SHP77 treated with DMSO at 0.1 percent for 48 hours (cell line): ENCODE data around the gene VPS13C.

ENCODE experiments used
- DNase-seq: peaks from one replicate; lab custom pipeline; 2025; lab: John Stamatoyannopoulos, UW

VPS13C gene

DNA sequence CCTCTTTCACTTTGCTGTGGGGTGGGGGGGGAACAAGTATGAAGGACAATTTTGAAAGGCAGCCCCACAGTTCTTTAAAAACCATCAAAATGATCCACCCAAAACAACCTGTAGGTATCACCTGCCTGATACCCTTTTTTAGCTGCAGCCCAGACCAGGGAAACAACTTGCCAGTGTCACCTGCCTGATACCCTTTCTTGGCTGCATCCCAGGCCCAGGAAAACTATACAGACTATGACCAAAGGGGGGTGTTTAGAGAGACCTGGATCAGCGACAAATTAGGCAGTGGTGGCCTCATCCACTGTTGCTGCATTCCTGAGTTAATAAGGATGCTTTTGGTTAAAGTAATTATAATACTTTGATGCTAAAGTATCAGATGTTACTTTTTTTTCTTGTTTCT is 122.0 kb downstream of the VPS13C start:
- DNase-seq, result no peak

DNA sequence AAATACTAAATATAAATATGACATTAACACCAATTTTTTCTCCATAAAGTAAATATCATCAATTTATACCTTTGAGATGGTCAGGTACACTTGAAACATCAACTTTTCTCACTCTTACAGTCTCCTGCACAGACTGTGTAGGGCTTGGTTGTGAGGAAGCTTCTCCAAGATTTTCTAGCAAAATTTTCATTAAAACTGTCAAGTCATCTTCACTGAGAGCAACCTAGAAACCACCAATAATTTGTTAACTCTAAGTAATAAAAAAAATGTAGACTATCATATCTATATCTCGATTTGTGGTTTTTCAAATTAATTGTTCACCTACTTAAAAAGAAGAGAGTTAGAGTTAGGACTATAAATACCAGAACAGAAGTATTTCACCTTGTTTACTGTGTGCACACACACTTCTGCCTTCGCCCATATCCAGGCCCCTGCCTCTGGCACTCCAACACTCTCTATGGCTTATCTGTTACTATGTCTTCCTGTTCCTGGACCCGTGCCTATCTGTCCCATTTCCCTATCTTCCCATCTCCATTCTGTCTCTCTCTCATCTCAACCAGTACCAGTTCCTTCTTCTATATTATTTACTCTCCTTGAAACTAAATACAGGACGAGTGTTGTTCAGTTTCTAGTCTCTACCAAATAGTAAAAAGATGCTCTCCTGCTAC is 123.6 kb downstream of the VPS13C start:
- no peak for DNase-seq

DNA sequence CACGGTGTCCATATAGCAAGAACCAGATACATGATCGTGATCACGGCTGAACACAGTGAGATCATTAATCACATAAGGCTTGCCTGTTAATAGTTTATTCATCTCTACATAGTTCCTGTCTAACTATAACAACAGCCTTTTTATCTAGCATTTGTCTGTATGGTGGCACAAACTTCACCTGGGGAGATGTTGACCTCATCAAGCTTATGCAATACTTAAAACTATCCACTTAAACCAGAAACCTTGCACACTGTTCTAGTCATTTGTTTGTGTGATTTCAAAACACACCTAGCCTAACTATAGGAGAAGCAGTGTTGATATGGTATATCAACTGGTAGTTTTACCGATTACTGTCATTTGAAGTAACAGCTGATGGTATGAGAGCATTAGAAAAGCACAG is 124.8 kb downstream of the VPS13C start:
- DNase-seq, result no peak

DNA sequence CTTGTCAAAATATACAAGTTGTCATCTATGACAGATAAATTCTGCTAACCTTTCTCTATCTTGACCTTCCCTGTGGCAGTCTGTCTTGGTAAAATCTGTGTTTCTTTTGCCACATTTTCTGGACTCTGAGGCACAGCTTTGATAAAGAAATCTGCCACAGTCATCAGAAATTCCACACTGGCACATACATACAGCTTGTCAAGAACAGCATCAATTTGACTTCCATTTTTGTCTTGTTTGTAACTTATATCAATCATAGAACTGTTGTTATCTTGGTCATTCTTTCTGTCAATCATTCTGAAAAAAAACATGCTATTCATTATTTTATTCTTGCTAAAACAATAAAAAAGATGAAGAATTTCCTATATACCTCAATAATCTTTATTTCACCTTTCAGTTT is 130.8 kb downstream of the VPS13C start:
- DNase-seq, result no peak

DNA sequence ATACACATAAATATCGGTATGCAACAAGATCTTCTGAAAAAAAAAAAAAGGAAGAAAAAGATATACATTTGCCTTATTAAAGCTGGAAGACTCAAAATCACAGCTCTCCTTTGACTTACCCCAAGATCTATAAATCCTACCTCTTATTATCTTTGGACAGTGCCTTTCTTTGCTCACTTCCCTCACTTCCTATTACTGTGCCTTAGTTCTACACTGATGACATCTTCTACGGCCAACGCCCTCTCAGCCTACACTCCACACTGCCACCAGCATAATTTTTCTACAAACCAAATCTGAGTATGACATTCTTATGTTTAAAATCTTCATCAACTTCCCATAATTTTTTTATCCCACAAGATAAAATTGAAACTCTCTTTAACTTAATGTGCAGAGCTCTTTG is 137.1 kb downstream of the VPS13C start:
- no peak for DNase-seq

DNA sequence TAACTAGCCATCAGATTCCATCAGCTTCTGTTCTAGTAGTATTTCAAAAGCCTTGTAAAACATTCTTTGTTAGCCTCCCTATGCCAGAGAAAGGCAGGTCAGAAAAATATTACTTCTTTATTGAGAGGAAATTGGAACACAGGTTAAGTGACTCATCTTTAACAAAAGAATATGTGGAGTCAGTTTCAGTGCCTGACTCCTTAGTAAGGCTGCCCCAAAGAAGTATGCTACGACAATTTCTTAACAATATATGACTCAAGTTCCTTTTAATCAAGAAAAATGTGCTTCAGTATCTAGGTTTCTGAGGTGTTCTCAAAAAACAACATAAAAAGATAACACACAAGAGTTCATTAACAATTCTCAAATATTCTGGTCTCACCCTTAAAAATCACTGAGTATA is 139.2 kb downstream of the VPS13C start:
- no peak for DNase-seq

DNA sequence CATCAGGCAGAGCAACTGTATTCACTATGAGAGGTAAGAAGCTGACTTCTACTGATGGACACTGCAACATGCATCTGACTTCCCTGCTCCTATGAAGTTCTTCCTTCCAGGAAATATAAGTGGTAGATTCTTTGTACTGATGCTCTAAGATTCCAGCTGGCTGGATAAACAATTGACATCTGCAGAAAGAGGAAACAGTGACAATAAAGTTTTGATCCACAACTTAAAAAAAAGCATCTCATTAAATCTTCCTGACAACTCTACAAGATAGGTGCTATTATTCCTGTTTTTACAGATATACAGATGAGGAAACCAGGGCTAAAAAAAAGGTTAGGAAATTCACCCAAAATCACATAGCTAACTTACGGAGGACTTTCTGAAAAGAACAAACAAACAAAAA is 142.8 kb downstream of the VPS13C start:
- DNase-seq, result no peak

DNA sequence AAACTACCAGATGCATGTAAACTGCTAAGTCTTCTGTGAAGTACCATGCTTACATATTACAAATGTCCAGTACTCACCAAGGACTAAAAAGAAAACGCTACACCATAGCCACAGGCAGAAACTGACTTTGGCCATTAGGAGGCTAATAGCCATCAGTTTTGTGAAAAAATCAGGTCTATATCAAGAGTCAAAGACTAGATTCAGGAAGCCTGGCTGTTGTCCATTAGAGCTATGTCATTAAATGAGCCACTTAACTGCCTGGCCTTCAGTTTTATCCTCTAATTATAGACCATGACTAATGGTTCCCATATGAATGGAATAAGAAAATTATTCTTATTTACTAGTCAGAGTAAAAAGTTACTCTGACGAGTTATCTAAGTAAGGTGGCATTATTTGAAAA is 144.1 kb downstream of the VPS13C start:
- no peak for DNase-seq

DNA sequence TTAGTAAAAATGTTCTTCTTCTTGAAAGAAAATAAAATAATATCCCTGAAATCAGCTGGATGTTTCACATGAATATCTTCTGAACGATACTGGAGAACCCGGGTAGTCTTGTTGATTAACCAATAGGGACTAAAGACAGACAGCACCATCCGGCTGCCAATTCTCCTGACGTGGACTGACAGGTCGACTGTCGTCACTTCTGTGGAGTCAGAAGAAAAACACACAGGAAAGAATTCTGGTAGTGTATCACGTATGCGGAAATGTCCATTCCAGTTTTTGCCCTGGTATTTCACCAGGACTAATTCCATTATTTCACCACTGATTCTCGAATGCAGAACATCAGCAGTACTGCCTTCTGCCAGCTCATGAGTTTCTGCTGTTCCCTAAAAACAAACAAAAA is 144.6 kb downstream of the VPS13C start:
- DNase-seq, result no peak

DNA sequence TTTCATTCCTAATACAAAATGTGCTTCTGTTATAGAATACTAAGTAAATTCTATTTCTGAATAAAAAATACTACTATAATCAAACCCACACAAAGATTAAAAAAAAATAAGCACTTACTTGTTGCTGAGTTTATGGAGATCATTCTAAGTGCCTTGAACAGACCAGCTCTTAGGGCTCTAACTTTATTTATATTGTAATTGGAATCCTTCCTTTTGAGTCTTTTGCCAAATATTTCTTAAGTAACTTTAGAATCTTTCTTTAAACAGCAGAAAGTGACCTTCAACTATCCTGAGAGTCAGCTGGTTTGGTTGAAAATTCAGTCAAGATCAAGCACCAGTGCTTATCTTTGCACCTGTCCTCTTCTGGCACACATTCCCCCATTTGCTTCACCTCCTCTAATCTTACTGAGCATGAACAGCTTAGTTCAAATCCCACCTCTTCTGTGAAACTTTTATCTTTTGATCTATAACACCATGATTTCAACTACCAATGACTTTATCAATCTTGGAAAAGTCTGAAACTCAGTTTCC is 149.3 kb downstream of the VPS13C start:
- no peak for DNase-seq

DNA sequence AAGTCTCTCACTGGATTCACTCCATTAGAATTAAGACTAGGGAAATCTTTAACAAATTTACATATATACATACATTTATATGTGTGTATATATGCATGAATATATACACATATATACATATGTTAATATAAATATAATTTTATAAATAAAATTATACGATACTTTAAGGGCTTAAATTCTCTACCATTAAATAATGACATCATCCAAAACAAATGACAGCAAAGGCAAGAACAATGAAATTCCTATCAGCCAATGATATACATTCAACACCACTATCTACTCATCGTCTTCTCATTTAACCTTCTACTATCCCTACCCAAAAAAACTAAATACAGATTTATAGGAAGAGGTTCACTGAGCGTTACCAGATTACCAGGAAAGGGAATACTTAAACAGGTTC is 152.0 kb downstream of the VPS13C start:
- DNase-seq, result no peak

DNA sequence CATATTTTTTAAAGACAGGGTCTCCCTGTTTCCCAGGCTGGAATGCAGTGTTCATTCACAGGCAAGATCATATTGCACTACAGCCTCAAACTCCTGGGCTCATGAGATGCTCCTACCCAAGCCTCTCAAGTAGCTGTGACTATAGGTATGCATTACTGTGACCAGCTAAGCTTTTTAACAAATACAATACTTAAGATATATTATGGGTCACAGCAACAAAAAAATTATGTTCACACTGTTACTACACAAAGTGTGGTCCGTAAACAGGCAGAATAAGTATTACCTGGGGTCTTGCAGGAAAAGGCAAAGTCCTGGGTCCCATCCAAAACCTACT is 152.5 kb downstream of the VPS13C start:
- no peak for DNase-seq

DNA sequence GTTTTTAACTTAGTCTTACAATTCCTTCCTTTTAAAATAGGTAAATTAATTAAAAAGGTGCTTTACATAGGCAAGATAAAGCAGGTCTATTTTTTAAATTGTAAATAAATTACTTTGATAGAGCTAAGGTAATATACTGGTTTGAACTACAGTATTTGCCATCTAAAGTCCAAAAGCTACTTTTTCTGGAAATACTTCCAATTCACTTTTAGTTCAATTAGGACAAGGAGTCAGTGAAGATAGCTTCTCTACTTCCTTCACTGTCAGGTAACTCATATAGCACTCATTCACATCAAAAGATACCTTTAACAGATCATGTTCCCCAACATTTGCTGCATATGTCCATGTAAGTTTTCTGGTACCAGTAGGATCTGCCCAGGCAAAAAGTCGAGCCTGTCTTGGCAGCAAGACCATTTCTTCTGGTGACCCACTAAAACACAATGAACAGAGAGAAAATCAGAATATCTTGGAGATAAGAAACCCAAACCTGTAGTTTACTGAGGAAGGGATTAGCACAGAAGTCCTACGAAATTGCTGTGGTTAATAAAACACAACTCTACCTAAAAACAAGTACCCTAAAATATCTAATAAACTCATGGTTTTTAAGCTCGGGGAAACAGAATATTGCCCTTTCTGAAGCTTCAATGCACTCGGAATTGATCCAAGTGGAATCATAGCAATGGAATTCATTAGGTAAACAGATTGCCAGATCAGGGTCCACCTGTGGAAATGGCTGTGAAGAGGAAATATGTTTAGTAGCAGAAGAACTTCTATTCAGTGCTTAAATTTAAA is 153.1 kb downstream of the VPS13C start:
- DNase-seq, result no peak

DNA sequence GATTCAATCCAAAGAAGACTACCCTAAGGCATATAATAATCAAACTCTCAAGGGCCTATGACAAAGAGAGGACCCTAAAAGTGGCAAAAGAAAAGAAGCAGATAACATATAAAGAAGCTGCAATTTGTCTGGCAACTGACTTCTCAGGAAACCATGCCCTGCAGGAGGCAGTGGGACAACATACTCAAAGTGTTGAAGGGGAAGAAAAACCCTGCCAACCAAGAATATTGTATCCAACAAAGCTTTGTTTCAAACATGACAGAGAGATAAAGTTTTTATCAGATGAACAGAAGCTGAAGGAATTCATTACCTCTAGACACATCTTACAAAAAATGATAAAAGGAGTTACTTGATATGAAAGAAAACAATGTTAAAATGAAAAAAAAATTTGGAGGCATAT is 167.1 kb downstream of the VPS13C start:
- DNase-seq, result no peak

DNA sequence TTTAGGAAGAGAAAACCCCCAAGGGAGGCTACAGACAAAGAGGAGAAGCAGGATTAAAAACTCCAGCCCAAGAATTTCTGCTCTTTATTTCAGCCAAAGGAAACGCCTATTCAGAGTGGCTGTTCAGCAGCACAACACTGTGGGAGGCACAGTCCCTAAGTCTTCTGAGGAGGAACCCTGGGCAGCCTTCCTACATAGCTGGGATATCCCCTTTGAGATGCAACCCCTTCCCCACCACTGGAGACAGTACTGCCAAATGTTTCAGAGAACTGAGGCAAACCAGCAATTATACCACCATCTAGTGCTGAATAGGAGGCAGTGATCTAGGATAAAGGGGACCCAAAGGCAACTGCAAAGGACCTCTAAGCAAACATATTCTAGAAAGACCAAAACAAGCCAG is 168.1 kb downstream of the VPS13C start:
- no peak for DNase-seq

DNA sequence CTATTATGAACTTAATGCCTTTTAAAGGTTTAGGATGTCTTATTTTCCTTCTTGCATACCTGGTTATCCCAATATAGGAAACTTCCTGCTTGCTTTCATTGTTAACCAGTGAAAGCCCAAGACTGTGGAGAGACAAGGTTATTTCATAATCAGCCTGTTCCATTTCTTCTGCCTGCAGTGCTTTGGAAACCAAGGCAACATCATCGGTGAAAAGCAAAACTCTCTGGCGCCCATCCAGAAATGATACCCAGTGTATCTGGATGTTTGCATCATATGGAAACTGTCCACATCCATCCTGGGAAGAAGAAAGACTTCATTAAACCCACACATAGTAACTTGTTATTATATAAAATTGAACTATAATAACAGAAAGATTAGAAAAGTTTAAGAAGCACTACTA is 170.1 kb downstream of the VPS13C start:
- DNase-seq, result no peak

DNA sequence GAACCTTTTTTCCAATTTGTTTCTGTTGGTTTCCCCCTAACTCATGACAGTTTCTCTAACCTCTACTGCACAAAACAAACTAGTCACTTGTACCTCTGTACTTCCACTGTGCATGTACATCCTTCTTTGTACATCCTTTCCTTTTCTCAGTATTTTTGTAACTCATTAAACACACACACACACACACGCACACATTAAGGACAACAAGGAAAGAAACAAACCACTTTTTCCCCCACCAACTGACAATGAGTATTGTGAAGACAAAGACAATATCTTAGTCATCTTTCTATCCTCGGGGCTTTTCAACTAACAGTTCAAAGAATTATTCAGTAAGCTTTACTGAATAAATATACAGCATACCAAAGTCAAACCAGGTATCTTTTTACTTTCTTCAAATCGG is 170.5 kb downstream of the VPS13C start:
- no peak for DNase-seq

DNA sequence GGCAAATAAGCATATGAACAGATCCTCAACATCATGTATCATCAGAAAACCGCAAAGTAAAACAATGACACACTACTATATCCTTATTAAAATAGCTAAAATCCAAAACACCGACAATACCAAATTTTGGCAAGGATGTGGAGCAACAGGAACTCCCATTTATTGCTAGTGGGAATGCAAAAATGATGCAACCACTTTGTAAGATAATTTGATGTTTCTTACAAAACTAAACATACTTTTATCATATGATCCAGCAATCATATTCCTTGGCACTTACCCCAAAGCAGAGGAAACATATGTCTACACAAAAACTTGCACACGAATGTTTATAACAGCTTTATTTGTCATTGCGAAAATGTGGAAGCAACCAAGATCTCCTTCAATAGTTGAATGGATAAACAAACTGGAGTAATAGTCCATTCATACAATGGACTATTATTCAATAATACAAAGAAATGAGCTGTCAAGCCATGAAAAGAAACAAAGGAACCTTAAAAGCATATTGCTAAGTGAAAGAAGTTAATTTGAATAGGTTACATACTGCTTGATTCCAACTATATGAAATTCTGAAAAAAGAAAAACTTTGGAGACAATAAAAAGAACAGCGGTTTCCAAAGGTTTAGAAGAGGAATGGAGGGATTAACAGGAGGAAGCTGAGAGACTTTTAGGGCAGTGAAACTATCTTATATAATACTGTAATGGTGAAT is 172.0 kb downstream of the VPS13C start:
- DNase-seq, result no peak

DNA sequence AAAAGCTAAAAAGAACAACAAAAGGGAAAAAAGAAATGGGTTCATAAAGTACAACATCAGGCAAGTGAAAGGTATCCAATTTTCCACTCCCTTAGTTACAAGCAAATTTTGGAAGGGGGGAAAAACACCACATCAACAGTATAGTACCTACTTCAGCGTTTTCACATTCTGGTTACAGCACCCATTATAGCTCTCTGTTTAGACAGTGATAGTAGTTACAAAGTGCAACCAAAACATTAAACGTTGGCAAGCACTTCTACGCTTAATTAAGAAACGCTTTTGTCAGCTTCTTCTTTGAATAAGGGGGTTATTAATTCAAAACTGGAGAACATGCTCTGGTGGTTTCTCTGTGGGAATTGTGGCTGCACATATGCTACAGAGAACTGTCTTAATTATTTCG is 180.2 kb downstream of the VPS13C start:
- DNase-seq, result no peak

DNA sequence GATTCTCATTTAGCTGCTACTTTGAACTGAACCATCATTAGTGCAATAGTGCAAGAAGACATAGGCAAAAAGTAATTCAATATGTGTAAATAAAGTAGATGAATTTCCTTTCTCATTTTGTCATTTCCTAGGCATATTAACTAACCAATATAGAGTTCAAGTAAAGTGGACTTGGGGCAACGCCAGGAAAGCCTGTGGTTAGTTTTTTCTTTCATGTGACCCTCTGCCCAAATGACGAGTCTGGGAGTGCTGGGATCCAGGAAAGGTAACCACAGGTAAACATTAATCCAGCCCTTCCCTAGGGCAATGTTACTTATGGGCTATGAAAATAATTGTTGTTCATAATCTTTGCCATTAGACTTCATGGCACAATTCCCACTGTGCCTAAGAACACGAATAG is 181.0 kb downstream of the VPS13C start:
- DNase-seq, result no peak

DNA sequence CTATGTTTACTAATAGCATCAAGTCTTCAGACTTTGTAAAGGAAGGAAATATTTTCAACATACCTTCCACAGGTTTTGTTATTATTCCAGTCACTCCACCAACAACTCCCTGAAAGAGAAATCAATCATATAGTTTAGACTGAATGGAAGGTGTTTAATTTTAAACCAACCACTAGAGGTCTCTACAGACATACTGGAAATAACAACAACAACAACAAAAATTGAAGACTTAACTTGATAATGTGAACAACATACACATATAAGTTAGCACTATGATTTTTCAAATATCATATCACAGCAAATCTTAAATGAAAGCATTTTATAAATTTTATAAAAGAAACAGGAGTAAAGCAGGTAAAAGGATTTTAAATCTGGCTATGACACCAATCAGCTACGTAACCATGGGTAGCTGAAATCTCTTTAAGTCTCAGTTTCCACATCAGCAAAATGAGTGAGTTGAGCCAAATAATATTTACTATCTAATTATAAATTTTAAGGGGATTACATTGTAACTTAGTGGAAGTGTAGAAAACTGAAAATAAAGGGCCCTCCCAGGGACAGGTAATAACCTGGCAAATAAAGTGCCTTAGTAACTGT is 188.2 kb downstream of the VPS13C start:
- DNase-seq, result no peak

DNA sequence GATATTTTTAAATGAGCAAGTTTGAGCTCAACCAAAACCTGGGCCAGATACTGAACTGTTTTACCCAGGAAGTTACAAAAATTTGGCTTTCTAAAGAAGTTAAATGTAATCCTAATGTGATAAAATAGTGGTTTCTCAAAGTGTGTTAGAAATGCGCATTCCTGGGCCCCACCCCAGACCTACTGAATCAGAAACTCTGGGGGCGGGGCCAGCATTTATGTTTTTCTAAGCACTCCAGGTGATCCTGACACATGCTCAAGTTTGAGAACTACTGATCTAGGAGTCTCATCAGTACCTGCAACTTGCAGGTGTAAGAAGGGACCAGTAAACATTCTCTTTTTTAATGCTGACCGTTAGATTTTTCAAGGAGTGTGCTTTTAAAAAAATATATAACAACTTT is 190.6 kb downstream of the VPS13C start:
- no peak for DNase-seq

DNA sequence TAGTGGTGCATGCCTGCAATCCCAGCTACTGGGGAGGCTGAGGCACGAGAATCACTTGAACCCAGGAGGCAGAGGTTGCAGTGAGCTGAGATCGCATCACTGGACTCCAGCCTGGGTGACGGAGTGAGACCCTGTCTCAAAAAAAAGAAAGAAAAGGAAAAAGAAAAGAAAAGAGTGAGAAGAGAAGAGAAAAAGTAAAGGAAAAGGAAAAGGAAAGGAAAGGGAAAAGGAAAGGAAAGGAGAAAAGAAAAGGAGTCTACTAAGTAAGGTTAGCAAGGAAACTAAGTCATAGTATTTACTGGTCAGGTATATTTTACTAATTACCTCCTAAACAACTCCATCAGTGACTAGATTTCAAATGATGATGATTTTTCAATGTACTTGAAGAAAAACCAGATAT is 198.3 kb downstream of the VPS13C start:
- DNase-seq, result no peak
